GM12891 (cell line): ENCODE measurements around the gene NUCKS1.

Experiments
- POLR2A ChIP-seq: IDR thresholded peaks from 2 replicates; pipeline ENCODE4 v1.6.1; 2011; ENCODE audit warnings: low read depth, low read length, control low read depth
- POLR2AphosphoS5 ChIP-seq: IDR thresholded peaks from 2 replicates; pipeline ENCODE4 v1.6.1; 2011; ENCODE audit warnings: low read depth, low read length, control low read depth

DNA sequence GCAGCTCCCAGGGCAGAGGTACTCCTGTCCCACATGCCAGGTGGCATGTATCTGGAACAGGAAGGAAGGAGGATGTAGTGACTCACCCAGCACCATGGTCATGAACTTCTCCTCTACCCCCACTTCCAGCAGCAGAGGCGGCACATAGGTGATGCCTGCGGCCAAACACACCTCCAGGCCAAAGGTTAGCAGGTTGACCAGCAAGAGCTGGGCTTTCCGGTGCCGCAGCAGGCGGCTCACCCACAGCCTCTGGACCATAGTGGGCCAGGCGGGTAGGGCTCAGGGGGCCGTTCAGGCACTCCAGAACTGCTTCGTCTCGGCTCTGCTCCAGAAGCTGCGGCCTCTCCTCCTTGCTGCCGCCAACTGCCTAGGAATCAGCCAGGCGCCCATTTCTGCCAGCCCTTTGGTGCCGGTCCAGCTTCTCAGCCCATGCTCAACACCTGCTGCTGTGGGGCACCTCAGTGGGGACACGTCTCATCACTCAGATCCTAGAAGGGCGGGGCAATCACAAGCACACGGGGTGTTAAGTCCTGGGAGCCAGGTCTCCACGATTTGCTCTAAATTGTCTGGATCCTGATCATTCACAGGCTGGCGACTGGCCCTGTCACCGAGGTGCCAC lies 85.5 kb downstream of the NUCKS1 start:
- no peak for TF ChIP-seq POLR2AphosphoS5
- no peak for TF ChIP-seq POLR2A
